GM19324 (cell line): ENCODE data around the gene PPM1M.

Source experiments
- ATAC-seq: cut with Tn5 transposase; IDR thresholded peaks from one replicate; pipeline ENCODE4 v1.9.1; 2021; ENCODE audit warnings: mild to moderate bottlenecking, moderate library complexity; ENCODE audit not compliant: unreplicated experiment, low FRiP score

PPM1M gene, protein sequence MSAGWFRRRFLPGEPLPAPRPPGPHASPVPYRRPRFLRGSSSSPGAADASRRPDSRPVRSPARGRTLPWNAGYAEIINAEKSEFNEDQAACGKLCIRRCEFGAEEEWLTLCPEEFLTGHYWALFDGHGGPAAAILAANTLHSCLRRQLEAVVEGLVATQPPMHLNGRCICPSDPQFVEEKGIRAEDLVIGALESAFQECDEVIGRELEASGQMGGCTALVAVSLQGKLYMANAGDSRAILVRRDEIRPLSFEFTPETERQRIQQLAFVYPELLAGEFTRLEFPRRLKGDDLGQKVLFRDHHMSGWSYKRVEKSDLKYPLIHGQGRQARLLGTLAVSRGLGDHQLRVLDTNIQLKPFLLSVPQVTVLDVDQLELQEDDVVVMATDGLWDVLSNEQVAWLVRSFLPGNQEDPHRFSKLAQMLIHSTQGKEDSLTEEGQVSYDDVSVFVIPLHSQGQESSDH

GRCh38 chr3:52245322-52246263 lies at the start of gene PPM1M:
PPM1M (plus strand) TSS chr3:52245759; CDS start chr3:52245825, 66 bp downstream.
- peak; percentile 43 for ATAC-seq

DNA sequence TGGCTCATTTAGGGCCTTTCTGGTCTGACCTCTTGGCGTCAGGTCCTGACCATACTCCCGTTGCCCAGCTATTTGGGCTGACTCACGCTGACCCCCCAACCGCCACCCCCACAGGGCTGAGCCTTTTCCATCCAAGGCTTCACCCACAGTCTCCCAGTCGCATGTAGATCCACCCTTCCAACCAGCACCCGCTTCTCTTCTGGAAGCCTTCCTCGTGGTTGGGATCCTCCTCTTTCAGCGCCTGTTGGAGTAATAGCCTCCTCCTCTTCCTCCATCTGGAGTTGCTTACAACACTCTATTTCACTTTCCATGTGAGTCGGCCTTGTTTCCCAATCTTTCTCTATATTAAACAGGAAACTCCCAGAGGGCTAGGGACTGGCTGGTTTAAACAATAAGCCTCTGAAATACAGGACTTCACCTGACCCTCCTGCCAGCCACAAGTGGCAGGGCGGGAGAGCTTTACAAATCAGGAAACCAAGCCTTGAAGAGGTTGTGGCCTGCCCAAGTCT lies 49.7 kb upstream of the PPM1M start:
- no peak for ATAC-seq

GRCh38 chr3:52196977-52197376 lies 48.6 kb upstream of the PPM1M start:
- ATAC-seq = no peak

DNA sequence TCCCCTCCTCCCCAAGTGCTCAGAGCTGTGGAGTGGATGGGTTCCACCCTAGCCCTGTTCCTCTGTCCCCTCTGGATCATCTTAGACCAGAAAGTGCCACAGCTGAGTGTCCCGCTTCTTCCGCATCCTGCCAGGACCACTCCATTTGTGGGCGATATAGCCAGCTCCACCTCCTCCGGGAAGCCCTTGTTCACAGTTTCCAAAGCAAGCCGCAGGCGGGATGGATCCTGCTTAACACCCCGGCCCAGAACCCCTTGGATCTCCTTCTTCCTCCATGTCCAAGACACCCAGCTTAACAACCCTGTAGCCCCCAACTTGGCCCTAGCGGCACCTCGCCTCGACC lies 48.1 kb upstream of the PPM1M start:
- no peak for ATAC-seq

DNA sequence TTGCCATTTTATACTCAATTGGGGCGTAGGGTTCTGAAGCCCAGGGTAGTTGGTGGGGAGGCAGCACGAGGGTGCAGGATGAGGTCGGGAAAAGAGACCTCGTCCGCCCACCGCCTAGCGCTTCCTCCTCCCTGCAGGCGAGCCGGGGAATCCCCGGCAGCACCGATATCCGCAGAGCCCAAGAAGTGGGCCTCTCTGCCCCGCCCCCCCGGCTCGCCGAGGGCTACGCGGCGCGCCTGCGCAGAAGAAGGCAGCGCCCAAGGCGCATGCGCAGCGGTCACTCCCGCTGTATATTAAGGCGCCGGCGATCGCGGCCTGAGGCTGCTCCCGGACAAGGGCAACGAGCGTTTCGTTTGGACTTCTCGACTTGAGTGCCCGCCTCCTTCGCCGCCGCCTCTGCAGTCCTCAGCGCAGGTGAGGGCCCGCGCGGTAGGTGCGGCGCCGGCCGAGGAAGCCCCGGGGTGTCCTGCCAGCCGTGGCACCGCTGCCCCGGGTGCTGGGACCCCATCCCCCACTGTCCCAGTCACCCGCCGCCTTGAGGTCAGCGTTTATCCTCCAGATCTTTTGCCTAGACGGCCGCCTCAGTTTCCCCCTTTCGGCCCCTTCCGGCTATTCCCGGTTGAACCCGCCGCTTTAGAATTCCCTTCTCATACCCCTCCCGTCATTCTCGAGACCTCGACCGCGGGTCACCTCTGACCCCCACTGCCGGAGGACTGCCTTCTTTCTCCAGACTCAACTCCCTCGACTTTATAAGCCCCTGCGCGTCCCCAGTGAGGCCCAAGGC lies 47.5 kb upstream of the PPM1M start, which contains the start of gene ALAS1:
Gene ALAS1 (plus strand): TSS at position 319 of the 784 bp plus-strand sequence. CDS start 1,082 bp downstream, outside the sequence.
- peak; percentile 85 for ATAC-seq

DNA sequence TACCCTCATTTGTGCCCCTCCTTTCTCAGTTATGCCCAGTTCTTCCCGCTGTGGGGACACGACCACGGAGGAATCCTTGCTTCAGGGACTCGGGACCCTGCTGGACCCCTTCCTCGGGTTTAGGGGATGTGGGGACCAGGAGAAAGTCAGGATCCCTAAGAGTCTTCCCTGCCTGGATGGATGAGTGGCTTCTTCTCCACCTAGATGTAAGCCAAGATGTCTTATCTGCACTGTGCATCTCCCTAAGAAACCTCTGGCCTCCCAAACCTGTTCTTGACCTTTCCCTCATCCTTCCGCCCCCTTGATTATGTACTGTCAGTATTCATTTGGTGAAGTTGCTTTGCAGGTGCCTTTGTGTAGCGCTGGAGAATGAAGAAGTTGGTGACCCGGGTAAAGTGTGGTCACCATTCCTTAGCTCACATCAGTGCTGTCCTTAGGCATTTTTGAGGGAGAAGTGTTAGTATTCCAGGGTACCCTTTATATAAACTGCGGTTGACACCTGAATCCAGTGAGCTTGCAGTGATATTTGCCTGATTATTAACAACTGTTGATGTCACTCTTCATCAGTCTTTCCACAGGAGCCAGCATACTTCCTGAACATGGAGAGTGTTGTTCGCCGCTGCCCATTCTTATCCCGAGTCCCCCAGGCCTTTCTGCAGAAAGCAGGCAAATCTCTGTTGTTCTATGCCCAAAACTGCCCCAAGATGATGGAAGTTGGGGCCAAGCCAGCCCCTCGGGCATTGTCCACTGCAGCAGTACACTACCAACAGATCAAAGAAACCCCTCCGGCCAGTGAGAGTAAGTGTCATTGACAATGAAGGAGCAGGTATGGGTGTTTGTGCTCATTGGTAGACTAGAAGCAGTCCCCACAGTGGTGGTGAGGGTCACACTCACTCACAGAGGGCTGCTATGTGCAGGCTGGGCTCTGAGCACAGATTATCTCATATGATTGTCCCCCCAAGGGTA lies 46.6 kb upstream of the PPM1M start:
- no peak for ATAC-seq

GRCh38 chr3:52200981-52201679 lies 44.4 kb upstream of the PPM1M start:
- ATAC-seq = no peak

GRCh38 chr3:52202384-52203077 lies 43.0 kb upstream of the PPM1M start:
- no peak for ATAC-seq

- no peak for ATAC-seq
Observed at GRCh38 chr3:52203701-52204100, 41.9 kb upstream of the PPM1M start.

DNA sequence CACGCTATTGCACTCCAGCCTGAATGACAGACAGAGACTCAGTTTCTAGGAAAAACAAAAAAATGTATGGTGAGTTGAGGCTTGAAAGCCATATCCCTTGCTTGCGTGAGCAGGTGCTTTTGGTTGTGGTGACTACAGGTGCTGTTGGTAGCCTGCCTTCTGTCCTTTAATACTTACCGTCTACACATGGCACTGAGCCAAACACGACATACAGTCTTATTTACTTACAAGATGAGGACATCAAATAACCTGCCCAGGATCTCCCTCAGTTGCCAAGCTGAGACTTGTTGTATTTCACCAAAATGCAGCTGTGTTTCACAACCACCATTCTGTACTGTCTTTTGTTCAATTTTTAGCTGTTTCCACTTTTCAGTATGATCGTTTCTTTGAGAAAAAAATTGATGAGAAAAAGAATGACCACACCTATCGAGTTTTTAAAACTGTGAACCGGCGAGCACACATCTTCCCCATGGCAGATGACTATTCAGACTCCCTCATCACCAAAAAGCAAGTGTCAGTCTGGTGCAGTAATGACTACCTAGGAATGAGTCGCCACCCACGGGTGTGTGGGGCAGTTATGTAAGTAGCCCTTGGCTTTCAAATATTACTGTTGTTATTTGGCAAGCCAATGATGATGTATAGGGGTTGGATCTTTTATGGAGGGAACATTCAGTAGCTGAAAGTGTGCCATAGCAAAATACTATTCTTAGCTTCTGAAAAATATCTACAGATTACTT lies 41.1 kb upstream of the PPM1M start:
- no peak for ATAC-seq

DNA sequence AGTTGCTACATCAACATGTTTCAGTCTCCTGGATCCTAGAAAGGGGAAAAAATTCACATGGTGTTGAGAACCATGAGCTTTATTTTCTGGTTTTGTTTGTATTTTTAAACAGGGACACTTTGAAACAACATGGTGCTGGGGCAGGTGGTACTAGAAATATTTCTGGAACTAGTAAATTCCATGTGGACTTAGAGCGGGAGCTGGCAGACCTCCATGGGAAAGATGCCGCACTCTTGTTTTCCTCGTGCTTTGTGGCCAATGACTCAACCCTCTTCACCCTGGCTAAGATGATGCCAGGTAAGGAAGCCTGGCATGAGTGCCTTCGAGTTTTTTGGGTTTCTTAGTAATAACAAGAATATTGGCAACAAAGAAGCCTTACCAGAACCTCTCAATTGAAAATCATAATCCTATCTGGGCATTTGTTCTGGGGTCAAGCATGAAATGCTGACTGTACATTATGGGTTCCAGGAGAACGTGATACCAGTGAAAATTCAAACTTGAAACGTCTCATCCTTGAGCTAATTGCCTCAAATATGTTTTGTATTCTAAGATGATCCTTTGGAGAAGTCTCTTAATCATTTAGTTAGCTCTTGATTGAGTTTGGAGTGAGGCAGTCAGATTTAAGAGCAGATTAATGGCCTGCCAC lies 39.7 kb upstream of the PPM1M start:
- no peak for ATAC-seq

DNA sequence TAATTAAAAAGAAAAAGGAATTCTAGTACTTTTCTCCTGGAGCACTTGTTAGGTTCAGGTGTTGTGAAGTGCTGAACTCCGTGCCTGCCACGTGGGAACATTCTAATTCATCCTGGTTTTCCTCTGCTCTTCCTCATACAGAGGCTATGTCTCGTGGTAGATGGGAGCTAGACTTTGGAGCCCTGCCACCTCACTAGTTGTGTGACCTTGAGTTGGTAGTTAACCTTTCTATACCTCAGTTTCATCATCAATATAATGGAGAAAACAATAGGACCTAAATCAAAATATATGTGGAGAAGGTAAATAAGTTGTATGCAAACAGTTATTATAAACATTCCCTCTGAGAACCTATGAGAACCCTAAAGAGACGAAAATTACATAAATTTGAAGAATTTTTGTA lies 37.0 kb upstream of the PPM1M start:
- no peak for ATAC-seq

- no peak for ATAC-seq
Observed at GRCh38 chr3:52210037-52210436, 35.5 kb upstream of the PPM1M start.

- ATAC-seq = no peak
Observed at GRCh38 chr3:52210550-52211046, 35.0 kb upstream of the PPM1M start.

DNA sequence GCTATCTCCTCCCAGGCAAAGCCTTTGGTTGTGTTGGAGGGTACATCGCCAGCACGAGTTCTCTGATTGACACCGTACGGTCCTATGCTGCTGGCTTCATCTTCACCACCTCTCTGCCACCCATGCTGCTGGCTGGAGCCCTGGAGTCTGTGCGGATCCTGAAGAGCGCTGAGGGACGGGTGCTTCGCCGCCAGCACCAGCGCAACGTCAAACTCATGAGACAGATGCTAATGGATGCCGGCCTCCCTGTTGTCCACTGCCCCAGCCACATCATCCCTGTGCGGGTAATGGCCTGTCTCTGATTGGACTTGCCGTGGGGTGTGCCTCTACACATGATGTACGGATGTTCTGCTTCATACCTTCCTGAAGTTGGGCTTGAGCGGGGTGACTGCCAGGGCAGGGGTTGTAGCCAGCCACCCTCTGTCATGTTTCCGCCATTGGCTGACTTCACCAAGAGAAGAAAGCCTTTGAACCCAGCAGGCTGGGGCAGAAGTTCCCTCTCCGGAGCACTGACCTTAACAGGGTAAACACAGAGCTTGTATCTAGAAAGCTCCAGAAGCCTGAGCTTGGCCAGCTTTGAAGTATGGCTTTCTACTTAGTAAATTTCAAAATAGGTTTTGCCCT lies 34.2 kb upstream of the PPM1M start:
- no peak for ATAC-seq

DNA sequence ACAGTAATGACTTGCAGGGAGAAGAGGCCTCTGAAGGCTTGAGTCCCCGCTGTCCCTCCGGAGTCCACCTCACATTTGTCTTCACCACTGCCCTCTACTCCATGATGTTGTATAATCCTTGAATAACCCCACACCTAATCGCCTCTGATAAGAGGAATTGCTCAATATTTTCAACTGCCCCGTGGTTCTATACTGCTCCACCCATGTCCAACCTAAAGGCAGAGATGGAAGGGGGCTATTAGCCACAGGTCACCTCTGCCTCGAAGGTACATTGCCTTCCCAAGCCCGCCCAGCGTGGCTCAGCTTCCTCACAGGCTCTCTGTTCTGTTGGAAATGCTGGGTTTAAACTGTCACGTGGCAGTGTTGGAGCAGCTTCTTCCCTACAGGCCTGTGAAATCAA lies 32.6 kb upstream of the PPM1M start:
- no peak for ATAC-seq
